NB4 (cell line): ENCODE data around the gene RPTOR.

ENCODE experiments used
- CTCF ChIP-seq: IDR thresholded peaks from one replicate; pipeline ENCODE4 v1.5.1; 2012; ENCODE audit warnings: low read depth, low read length
- MAX ChIP-seq: IDR thresholded peaks from 2 replicates; pipeline ENCODE4 v1.6.1; 2011; ENCODE audit warnings: low read depth, low read length
- POLR2A ChIP-seq: IDR thresholded peaks from 2 replicates; pipeline ENCODE4 v1.6.1; 2011; ENCODE audit warnings: mild to moderate bottlenecking; ENCODE audit not compliant: insufficient read length; ENCODE audit errors: extremely low read depth

GRCh38 chr17:80855196-80855947 is 310.7 kb downstream of the RPTOR start:
- TF ChIP-seq CTCF (no peak), POLR2A (no peak), MAX (no peak)
